Measurements from ENCODE around the gene STRADB.
A peak's percentile ranks its signal among the peaks of the same experiment; 100 is the strongest.
"Not testable (repeated sequence)": the region's sequence is repeated elsewhere in the genome, so short reads cannot be mapped to it uniquely, and the experiment has no call there.

Gene STRADB

GRCh38 chr2:201439336-201439922 lies 12.1 kb upstream of the STRADB start:
- H3K36me3 Mint-ChIP-seq (ENCODE audit: low read depth); intact Hi-C loops (cut with micrococcal nuclease); H3K9me3 Mint-ChIP-seq; H3K4me1 Mint-ChIP-seq (ENCODE audit: low read depth); H3K27me3 Mint-ChIP-seq; H3K27ac Mint-ChIP-seq; H3K4me3 Mint-ChIP-seq: not testable (repeated sequence)

GRCh38 chr2:201440182-201440581 lies 11.4 kb upstream of the STRADB start:
- Mint-ChIP-seq H3K36me3 (ENCODE audit: low read depth) (no peaks in the 10 kb centered on the region), H3K27ac (no peak overlapping the region), H3K4me1 (ENCODE audit: low read depth) (peaks cover 5% of the 10 kb centered on the region), H3K9me3 (no peaks in the 10 kb centered on the region), H3K27me3 (no peaks in the 10 kb centered on the region), H3K4me3 (no peak overlapping the region)
- intact Hi-C loops (cut with micrococcal nuclease): no loop called here

- Mint-ChIP-seq H3K27ac (no peak overlapping the region), H3K36me3 (ENCODE audit: low read depth) (no peaks in the 10 kb centered on the region), H3K4me1 (ENCODE audit: low read depth) (peaks cover 18% of the 10 kb centered on the region), H3K27me3 (no peaks in the 10 kb centered on the region), H3K4me3 (no peak overlapping the region), H3K9me3 (no peaks in the 10 kb centered on the region)
- intact Hi-C loops (cut with micrococcal nuclease): no loop called here
These were observed 10.1 kb upstream of the STRADB start for GRCh38 chr2:201441409-201441808.

- Mint-ChIP-seq H3K4me3 (no peak overlapping the region), H3K36me3 (ENCODE audit: low read depth) (peaks cover 17% of the 10 kb centered on the region), H3K27ac (no peak overlapping the region), H3K4me1 (ENCODE audit: low read depth) (peaks cover 40% of the 10 kb centered on the region), H3K9me3 (no peaks in the 10 kb centered on the region), H3K27me3 (no peaks in the 10 kb centered on the region)
- intact Hi-C loops (cut with micrococcal nuclease): no loop called here
These were observed 6.6 kb upstream of the STRADB start for GRCh38 chr2:201444746-201445465.

- H3K36me3 Mint-ChIP-seq (ENCODE audit: low read depth): peaks cover 31% of the 10 kb centered on the region
- no peaks in the 10 kb centered on the region for H3K27me3 Mint-ChIP-seq
- peaks cover 45% of the 10 kb centered on the region for H3K4me1 Mint-ChIP-seq (ENCODE audit: low read depth)
- no peaks in the 10 kb centered on the region for H3K9me3 Mint-ChIP-seq
- no peak overlapping the region for H3K27ac Mint-ChIP-seq
- H3K4me3 Mint-ChIP-seq: no peak overlapping the region
- intact Hi-C loops (cut with micrococcal nuclease): no loop called here
These were observed 4.5 kb upstream of the STRADB start for GRCh38 chr2:201447086-201447485.

GRCh38 chr2:201448061-201448460 lies 3.5 kb upstream of the STRADB start:
- H3K36me3 Mint-ChIP-seq (ENCODE audit: low read depth): peaks cover 32% of the 10 kb centered on the region
- intact Hi-C loops (cut with micrococcal nuclease): no loop called here
- H3K27ac Mint-ChIP-seq: peak overlapping the region; percentile 24
- no peaks in the 10 kb centered on the region for H3K27me3 Mint-ChIP-seq
- H3K9me3 Mint-ChIP-seq: no peaks in the 10 kb centered on the region
- H3K4me1 Mint-ChIP-seq (ENCODE audit: low read depth): peaks cover 49% of the 10 kb centered on the region
- H3K4me3 Mint-ChIP-seq: no peak overlapping the region

GRCh38 chr2:201448701-201449100 lies 2.8 kb upstream of the STRADB start:
- H3K27ac Mint-ChIP-seq: no peak overlapping the region
- intact Hi-C loops (cut with micrococcal nuclease): no loop called here
- H3K36me3 Mint-ChIP-seq (ENCODE audit: low read depth): peaks cover 32% of the 10 kb centered on the region
- no peaks in the 10 kb centered on the region for H3K9me3 Mint-ChIP-seq
- H3K4me1 Mint-ChIP-seq (ENCODE audit: low read depth): peaks cover 49% of the 10 kb centered on the region
- H3K27me3 Mint-ChIP-seq: no peaks in the 10 kb centered on the region
- H3K4me3 Mint-ChIP-seq: no peak overlapping the region

GRCh38 chr2:201450954-201451291 lies 617 bp upstream of the STRADB start:
- intact Hi-C loops (cut with micrococcal nuclease): loop anchor here (1.0 to 10.0 kb wide), 4 partner anchors 44 to 334 kb away; partner anchors contain the start of gene ALS2
- Mint-ChIP-seq H3K9me3 (no peaks in the 10 kb centered on the region), H3K27me3 (no peaks in the 10 kb centered on the region), H3K4me1 (ENCODE audit: low read depth) (peaks cover 41% of the 10 kb centered on the region), H3K4me3 (peak overlapping the region; percentile 97), H3K36me3 (ENCODE audit: low read depth) (peaks cover 32% of the 10 kb centered on the region), H3K27ac (peak overlapping the region; percentile 98)

GRCh38 chr2:201452058-201452921 lies 750 bp downstream of the STRADB start:
- Mint-ChIP-seq H3K27me3 (no peaks in the 10 kb centered on the region), H3K4me3 (peak overlapping the region; percentile 97), H3K27ac (peak overlapping the region; percentile 98), H3K36me3 (ENCODE audit: low read depth) (peaks cover 27% of the 10 kb centered on the region), H3K9me3 (no peaks in the 10 kb centered on the region), H3K4me1 (ENCODE audit: low read depth) (peaks cover 30% of the 10 kb centered on the region)
- intact Hi-C loops (cut with micrococcal nuclease): loop anchor here (5.0 to 10.0 kb wide), 2 partner anchors 195 to 333 kb away; partner anchors contain the start of gene ALS2

GRCh38 chr2:201452922-201453643 lies 1.5 kb downstream of the STRADB start:
- peaks cover 25% of the 10 kb centered on the region for H3K36me3 Mint-ChIP-seq (ENCODE audit: low read depth)
- H3K4me3 Mint-ChIP-seq: no peak overlapping the region
- H3K9me3 Mint-ChIP-seq: no peaks in the 10 kb centered on the region
- H3K27ac Mint-ChIP-seq: no peak overlapping the region
- H3K27me3 Mint-ChIP-seq: no peaks in the 10 kb centered on the region
- peaks cover 24% of the 10 kb centered on the region for H3K4me1 Mint-ChIP-seq (ENCODE audit: low read depth)
- intact Hi-C loops (cut with micrococcal nuclease): loop anchor here (5.0 to 10.0 kb wide), 2 partner anchors 196 to 332 kb away; partner anchors contain the start of gene ALS2

GRCh38 chr2:201458381-201458780 lies 6.8 kb downstream of the STRADB start:
- Mint-ChIP-seq H3K9me3 (no peaks in the 10 kb centered on the region), H3K4me3 (no peak overlapping the region), H3K36me3 (ENCODE audit: low read depth) (peaks cover 42% of the 10 kb centered on the region), H3K4me1 (ENCODE audit: low read depth) (peaks cover 1% of the 10 kb centered on the region), H3K27ac (no peak overlapping the region), H3K27me3 (no peaks in the 10 kb centered on the region)
- intact Hi-C loops (cut with micrococcal nuclease): loop anchor here (10.0 kb wide), 1 partner anchor 326 kb away; the partner anchor contains the start of gene ALS2

GRCh38 chr2:201460532-201460931 lies 9.0 kb downstream of the STRADB start:
- Mint-ChIP-seq H3K9me3 (no peaks in the 10 kb centered on the region), H3K36me3 (ENCODE audit: low read depth) (peaks cover 60% of the 10 kb centered on the region), H3K27ac (no peak overlapping the region), H3K4me1 (ENCODE audit: low read depth) (peaks cover 9% of the 10 kb centered on the region), H3K27me3 (no peaks in the 10 kb centered on the region), H3K4me3 (no peak overlapping the region)
- intact Hi-C loops (cut with micrococcal nuclease): no loop called here

GRCh38 chr2:201464547-201464946 lies 13.0 kb downstream of the STRADB start:
- intact Hi-C loops (cut with micrococcal nuclease): no loop called here
- H3K4me3 Mint-ChIP-seq: no peak overlapping the region
- peaks cover 9% of the 10 kb centered on the region for H3K4me1 Mint-ChIP-seq (ENCODE audit: low read depth)
- no peaks in the 10 kb centered on the region for H3K27me3 Mint-ChIP-seq
- H3K36me3 Mint-ChIP-seq (ENCODE audit: low read depth): peaks cover 68% of the 10 kb centered on the region
- no peak overlapping the region for H3K27ac Mint-ChIP-seq
- H3K9me3 Mint-ChIP-seq: no peaks in the 10 kb centered on the region

Data from dendritic cell treated with granulocyte-macrophage colony-stimulating factor and Interleukin-4, amounts not matched to agents 40 ng/mL and 50 ng/mL, for 4 days (primary cell).